ENCODE results near the gene THAP7.
"Not testable (repeated sequence)": the region's sequence is repeated elsewhere in the genome, so short reads cannot be mapped to it uniquely, and the experiment has no call there.

THAP7 gene

DNA sequence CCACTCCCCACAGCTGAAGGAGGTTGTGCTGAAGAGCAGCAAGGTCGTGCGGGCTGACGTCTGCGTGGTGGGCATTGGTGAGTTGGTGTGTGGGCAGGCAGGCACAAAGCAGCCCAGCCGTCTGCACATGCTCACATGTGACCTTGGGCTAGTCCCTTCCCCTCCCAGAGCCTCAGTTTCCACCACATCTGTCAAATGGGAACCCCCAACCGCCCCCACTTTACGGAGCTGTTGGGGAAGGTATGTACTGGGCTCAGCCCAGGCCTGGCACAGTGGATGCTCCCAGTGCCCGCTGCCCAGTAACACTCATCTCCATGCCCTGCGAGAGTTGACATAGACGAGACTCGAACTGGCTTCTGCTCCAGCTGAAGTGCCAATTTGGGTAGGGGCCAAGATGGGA, 24.9 kb downstream of the THAP7 start:
- no peak for DNase-seq

DNA sequence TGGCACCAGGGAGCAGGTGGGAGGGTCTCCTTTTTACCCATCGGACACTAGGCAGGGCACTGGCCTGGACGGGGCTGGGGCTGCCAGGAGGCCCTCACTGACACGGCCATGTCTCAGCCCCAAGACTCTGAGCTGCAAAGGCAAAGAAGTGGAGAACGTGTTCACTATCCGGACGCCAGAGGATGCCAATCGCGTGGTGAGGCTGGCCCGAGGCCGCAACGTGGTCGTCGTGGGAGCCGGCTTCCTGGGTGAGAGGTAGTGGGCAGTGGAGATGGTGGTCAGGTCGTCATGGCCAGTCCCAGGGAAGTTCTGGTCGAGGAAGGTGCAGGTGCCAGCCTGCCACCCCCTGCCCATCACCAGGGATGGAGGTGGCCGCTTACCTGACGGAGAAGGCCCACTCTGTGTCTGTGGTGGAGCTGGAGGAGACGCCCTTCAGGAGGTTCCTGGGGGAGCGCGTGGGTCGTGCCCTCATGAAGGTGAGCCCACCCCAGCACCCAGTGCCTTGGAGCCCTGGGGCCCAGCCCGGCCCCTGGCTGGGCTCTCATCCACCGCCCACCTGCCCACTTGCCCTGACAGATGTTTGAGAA, 25.5 kb downstream of the THAP7 start:
- DNase-seq, result no peak

DNA sequence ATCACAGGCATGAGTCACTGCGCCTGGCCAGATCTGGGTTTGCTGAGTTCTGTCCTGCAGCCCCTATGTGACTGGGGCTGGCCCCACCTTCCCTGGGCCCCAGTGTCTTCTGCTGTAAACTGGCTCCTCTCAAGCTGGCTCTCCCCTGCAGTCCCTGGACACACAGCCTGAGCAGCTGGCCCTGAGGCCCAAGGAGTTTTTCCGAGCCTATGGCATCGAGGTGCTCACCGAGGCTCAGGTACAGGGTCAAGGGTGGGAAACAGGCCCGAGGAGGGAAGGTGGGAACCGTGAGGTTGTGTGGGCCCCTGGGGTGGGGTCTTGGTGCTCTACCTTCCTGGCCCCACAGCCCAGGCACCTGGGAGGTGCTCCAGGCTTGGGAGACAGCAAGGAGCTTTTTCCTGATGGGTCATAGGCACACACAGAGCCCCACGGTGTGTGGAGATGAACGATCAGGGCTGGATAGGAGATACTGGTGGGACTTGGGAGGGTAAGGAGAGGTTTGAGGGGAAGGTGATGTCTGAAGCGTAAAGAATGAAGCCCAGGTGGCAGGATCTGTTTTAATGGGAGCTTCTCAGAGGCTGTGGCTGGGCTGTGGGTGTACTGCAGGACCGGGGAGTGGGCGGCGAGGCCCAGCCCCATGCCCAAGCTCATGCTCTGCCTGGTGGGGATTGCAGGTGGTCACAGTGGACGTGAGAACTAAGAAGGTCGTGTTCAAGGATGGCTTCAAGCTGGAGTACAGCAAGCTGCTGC, 26.2 kb downstream of the THAP7 start:
- no peak for DNase-seq

DNA sequence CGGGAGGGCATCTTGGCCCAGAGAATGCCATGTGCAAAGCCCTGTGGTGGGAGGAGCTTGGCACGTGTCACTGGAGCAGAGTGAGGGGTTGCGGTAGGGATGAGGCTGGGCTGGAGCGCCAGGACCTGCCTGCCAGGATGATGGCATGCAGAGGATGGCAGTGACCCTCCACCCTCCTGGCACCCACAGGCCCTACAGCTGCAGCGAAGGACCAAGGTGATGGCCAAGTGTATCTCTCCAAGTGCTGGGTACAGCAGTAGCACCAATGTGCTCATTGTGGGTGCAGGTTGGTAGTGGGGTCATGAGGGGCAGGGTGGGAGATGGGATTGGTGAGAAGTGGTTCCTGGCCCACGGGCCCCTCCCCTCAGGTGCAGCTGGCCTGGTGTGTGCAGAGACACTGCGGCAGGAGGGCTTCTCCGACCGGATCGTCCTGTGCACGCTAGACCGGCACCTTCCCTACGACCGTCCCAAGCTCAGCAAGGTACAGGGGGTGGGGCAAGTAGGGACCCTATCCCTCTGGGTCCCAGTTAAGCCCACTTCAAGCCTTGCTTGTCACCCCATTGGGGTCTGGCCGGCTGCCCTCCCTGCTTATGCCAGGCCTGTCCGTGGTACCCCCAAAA, 27.5 kb downstream of the THAP7 start:
- no peak for DNase-seq

DNA sequence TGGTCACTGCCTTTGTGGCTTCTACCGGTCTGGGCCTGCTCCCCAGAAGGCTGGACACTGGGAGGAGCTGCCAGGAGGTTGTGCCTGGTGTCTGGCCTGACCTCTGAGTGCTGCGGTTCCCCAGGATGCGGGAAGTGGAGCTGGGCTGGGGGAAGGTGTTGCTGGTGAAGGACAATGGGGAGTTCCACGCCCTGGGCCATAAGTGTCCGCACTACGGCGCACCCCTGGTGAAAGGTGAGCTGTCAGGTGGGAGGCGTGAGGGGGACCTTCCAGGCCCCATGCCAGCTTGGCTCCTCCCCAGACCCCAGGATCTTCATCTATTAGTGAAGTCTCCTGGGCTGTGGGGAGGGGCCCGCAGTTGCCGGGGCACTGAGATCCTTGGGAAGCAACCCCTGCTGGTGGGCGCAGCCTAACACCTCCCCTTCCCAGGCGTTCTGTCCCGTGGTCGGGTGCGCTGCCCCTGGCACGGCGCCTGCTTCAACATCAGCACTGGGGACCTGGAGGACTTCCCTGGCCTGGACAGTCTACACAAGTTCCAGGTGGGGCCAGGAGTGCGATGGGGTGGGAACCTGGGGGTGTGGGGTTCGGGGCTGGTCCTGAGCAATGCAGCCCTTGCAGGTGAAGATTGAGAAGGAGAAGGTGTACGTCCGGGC, 28.2 kb downstream of the THAP7 start:
- DNase-seq, result no peak

DNA sequence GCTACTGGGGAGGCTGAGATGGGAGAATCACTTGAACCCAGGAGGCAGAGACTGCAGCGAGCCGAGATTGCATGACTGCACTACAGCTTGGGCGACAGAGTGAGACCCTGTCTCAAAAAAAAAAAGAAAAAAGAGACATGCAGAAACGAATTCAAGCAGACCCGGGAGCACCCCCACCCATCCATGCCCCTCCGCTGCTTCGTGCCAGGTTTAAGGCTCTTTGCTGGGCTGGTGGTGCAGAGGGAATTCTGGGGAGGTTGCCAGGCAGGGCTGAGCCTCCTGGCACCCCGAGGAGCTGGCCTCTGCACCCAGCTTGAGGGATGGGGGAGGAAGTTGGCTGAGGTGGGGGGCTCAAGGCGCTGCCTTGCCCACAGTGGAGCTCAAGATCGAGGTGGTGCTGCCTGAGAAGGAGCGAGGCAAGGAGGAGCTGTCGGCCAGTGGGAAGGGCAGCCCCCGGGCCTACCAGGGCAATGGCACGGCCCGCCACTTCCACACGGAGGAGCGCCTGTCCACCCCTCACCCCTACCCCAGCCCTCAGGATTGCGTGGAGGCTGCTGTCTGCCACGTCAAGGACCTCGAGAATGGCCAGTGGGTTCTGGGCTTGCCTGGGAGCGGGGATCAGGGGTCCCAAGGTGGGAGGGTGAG, 28.9 kb downstream of the THAP7 start:
- DNase-seq, result no peak

DNA sequence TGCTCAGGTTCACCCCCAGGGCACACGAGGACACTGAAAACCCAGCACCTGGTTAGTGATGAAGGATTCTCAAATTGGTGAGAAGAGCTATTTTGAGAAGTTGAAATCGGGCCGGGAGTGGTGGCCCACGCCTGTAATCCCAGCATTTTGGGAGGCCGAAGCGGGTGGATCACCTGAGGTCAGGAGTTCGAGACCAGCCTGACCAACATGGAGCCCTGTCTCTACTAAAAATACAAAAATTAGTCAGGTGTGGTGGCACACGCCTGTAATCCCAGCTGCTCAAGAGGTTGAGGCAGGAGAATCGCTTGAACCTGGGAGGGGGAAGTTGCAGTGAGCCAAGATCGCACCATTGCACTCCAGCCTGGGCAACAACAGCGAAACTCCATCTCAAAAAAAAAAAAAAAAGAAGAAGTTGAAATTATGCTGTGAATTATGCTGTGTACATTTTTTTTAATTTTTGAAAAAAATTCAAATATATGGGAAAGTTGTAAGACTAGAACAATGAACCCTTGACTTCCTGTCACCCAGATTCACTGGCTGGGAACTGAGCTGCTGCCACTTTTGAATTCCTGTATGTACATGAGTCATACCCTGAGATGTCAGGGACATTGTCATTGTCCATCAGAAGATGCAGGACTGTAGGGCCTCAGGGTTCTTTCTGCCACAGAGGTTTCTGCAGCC, 29.8 kb downstream of the THAP7 start:
- DNase-seq, result not testable (repeated sequence)

DNA sequence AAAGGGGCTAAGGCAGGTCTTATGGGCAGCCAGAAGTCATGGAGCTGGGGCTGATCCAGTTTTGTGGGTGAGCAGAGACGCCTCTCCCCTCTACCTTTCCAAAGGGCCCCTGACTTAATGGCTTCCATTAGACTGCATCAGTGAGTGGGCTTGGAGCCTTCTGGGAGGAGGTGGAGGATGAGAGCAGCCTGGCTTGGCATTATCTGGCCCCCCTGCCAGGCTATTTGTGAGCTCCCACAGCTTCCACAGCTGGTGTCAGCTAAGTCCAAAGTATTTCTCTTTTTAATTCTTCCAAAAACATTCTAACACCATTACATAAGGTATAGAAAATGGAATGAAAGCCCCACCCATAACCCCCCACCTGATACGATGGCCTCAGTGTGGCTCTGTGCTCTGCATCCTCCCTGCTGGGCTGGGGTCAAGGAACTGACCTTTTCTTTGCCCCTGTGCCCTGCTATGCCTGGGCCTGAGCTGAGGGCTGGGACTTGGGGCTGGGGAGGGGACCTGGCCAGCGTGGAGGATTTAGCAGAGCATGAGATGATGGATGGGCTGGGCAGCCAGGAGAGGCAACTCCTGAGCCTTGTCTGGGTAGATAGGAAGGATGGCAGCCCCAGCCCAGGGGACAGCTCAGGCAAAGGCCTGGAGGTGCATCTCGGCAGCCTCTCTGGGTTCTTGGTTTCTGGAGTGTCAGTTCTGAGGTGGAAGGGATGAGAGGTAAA, 30.8 kb downstream of the THAP7 start:
- DNase-seq, result no peak

DNA sequence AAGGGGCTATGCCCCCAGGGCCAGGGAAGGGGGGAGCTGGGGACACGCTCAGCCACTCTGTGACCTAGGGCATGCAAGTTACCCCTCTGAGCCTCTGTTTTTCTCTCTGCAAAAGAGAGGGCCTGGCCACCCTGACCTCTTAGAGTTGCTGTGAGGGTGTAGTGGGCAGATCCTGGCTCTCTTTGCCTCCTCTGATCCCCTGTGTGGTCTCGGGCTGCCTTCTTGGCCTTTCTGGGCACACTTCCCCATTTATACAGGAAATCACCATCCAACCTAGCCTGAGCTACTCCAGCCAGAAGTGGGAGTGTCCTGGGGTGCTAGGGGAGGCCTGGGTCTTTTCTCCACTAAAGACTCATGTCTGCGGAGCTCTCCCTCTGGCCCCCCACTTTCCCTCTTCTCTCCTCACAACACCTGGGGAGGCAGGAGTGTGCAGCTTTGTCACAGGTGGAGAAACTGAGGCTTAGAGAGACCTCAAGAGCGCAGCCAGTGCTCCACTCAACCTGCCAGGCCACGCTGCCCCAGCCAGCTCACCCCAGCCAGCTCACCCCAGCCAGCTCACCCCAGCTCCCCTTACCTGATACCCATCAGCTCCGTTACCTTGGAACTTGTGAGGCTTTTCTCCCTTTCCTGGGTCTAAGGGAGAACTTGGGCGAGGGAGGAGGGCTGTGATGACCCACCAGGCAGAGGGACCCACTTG, 33.5 kb downstream of the THAP7 start:
- DNase-seq, result peak; percentile 10

DNA sequence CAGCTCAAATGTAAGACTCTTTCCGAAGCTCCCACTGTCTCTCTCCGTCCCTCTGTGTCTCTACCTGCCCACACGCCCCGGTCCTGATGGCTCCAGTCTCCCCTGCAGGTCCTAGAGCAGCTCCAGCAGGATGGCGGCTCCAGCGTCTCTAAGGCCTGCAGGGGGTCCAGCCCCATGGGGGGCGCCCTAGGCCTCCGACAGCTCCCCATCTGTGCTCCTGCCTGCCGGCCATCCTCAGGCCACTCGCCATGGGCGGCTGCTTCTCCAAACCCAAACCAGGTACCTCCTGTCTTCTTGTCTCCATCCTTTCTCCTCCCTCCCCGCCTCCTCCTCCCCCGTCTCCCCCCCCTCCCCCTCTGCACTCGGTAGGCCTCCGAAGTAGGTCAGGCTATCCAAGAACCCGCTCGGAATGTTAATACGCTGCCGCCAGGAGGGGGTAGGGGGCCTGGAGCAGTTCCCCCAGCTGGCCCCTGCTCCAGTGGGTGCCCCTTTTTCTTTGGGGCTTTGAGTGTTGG, 34.2 kb downstream of the THAP7 start:
- no peak for DNase-seq

DNA sequence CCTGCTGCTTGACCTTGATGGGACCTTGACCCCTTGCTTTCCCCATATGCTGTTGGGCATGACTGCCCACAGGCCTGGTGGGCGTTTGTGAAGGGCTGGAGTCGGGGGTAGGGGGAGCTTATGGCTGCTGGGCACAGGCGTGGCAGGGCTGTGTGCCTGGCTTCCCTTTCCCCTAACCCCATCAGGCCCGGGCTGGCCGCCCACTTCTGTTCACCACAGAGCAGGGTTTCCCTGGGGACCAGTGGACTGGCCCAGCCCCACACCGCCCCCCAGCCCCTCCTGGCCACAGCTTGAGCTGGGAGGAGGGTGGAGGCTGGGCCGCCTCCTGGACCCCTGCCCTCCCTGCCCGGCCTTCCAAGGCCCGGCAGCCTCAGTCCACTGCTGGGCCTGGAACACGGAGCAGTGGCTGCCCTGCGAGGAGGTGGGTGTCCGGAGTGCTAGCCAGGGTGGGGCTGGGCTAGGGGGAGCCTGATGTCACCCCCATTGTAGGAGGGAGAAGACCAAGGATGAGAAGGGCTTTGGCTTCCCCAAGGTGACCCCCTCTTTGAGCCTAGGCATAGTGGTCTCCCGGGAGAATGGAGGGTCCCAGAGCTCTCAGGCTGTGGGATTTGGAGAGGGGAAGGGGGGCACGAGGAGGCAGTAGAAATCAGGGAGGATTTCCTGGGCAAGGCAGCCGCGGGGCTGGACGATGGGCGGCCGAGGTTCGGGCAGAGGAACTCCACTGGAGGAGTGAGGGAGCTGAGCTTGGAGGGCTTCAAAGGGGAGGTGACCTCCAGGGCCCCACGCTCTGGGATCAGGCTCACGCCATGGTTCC, 34.8 kb downstream of the THAP7 start, which contains the start of gene AIFM3:
Gene AIFM3, plus strand, starts transcription at position 373 of the 814 bp plus-strand sequence. CDS start 690 bp downstream, outside the sequence.
- no peak for DNase-seq

DNA sequence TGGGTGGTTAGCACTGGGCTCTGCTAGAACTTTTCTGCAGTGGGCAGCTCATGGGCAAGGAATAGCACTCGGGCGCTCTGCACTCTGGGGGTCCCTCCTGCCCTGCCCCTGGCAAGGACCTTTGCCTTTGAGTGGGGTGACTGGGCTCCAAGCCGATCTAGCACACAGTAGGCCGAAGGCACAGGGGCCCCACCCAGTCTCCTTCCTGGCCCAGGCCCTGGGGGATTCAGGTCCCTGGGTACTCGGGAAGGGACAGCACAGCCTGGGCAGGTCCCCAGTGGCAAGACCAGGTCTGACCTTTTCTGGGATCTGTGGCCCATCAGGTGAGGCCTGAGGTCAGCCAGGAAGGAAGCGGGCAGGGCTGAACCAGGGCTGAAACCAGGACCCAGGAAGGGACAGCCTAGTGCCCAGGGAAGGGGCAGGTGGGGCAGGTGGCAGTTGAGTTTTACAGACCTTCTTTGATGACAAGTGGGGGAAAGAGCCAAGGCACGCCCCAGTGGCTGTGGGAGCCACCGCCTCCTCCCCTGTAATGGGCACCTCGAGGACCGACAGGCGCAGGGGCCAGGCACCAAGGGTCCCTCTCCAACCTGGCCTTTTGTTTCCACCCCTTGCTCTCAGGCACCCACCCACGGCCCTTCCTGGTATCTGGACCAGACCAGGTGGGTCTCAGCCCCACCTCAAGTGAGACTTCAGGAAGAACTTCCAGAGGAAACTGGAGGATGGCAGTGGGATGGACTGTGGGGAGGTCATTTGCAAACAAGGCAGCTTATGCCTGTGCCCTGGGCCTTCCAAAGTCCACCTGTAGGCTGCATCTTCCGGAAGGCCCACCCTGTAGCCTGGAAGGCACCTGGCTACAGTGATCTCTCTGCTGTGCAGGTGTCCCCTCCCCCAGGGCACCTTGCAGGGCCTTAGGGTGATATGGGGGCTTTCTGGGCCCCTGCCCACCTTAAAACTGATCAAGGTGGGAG, 35.7 kb downstream of the THAP7 start:
- DNase-seq, result no peak

DNA sequence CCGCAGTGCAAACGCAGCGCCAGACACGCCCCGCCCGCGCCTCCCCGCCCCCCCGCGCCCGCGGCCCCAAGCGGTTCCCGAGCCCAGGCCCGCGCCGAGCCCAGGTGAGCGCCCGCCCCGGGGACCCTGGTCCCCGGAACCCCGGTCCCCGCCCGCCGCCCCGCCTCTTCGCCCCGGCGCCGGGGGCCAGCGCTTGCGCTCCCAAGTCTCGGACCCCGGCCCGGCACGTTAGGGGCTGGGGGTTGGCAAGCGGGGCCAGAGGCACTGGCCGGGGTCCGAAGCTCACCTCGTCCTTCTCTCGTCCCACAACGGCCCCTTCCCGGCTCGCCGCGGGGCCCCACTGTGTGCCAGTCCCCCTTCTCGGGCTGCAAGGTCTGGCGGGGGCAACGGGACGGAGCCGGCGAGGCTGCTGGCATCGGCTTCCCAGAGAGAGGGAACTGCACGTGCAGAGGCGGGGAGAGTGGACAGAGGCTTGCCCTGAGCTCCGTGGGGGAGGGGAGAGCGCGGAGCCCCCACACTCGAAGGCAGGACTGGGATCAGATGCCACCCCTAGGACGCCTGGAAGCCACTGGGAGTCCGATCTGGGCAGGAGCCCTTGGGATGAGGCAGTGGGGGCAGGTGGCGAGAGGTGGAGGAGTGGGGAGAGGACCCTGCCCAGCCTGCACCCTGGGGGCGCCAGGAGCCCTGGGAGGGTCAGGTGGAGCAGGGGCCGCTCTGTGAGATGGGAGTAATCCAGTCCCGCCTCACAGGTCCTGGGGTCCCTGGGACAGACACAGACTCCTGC, 36.6 kb downstream of the THAP7 start:
- DNase-seq, result no peak

DNA sequence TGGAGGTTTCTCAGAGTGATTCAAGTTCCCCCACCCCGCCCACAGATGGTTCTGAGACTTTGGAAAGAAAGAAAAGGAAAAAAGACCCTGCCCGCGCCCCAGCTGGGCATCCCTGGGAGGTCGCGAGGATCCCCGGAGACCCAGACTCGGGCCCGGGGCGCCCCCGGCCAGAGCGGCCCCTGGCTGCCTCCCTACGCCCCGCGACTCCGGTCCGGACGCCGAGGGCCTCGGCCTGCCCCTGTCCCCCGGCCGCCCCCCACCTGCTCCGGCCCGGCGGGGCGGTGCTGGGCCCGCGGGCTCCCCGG, 37.2 kb downstream of the THAP7 start:
- DNase-seq, result no peak

DNA sequence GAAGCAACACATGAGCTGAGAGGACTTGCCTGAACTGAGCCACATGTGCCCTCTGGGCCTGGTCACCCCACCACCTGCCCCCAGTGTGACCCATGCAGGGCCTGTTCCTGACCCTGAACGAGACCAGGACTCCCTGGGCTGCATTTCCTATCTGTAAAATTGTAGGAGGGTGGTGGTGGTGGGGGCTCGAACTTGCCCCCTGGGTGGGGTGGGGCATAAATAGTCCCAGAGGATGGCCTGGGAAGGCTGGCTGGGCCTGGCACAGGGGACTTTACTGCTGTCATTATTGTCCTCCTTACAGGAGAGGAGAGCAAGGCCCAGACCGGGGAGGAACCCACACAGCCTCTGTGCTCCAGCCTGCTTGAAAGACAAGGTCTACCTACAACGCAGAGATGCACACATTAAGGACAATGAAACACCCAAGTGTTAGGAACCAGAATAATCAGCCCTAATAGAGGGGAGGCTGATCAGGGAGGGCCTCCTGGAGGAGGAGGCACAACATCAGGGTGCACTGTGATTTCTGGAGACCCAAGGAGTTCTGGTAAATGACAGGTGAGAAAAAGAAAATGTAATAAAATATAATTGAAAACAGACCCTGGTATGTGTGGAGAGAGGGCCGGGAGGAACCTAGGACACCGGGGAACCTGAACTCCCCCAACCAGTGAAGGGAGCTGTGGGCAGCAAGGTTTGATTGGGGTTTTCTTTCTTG, 37.7 kb downstream of the THAP7 start:
- no peak for DNase-seq

DNA sequence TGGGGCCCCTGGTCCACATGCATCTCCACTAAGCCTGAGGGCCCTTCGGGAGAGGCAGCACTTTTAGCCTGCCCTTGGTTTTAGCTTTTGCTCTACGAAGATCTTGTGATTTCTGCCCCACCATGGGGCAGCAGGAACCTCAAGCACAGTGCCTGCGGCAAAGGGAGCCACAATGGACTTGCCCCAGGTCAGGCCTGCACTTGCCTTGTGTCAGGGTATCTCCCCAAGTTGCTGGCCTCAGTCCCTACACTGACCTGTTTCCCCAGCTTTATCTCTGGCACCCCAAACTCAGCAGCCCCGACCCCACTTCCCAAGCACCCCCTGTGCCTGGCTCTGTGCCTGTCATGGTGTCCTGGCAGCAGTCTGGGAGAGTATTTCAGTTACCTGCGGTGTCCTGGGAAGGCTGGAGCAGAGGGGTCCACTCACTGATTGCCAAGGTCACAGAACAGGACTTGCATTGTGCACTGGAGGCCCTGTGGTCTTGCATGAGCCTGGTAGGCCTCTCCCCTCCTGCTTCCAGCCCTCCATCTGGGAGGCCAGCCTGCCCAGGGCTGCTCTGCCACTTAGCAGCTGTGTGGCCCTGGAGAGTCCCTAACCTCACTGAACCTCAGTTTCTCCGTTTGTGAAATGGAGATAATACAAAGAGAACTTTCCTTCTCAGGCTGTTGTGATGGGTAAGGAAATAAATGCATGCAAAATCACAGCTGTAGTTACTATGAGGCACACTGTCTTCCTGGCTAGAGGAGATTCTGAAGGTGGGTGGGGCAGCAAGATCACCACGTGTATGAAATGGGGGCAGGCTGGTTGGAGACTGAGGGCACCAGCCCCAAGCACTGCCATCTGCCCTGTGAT, 38.5 kb downstream of the THAP7 start:
- DNase-seq, result no peak

Measured in GDM1 (cell line).